GM12872 (cell line): ENCODE measurements around the gene TRIP6.

Experiments
- TF ChIP-seq, protein P1 (sequence below): IDR thresholded peaks from 3 replicates; pipeline ENCODE4 v1.5.1; 2011; ENCODE audit warnings: low read depth, mild to moderate bottlenecking, low read length, moderate library complexity; ENCODE audit not compliant: insufficient read depth

TRIP6 gene

DNA sequence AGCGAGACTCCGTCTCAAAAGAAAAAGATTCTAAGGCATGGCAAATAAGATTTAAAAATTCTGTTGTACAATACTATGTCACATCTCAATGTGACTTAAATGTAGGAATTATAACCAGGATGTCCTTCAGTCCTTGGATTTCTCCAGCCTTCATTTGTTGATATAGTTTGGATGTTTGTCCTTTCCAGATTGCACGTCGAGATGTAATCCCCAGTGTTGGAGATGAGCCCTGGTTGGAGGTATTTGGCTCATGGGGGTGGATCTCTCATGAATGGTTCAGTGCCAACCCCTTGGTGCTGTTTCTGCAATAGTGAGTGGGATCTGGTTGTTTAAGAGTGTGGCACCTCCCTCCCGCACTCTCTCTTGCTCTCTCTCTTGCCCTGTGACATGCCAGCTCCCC lies 41.3 kb downstream of the TRIP6 start:
- TF ChIP-seq, protein P1, sequence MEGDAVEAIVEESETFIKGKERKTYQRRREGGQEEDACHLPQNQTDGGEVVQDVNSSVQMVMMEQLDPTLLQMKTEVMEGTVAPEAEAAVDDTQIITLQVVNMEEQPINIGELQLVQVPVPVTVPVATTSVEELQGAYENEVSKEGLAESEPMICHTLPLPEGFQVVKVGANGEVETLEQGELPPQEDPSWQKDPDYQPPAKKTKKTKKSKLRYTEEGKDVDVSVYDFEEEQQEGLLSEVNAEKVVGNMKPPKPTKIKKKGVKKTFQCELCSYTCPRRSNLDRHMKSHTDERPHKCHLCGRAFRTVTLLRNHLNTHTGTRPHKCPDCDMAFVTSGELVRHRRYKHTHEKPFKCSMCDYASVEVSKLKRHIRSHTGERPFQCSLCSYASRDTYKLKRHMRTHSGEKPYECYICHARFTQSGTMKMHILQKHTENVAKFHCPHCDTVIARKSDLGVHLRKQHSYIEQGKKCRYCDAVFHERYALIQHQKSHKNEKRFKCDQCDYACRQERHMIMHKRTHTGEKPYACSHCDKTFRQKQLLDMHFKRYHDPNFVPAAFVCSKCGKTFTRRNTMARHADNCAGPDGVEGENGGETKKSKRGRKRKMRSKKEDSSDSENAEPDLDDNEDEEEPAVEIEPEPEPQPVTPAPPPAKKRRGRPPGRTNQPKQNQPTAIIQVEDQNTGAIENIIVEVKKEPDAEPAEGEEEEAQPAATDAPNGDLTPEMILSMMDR, result no peak

DNA sequence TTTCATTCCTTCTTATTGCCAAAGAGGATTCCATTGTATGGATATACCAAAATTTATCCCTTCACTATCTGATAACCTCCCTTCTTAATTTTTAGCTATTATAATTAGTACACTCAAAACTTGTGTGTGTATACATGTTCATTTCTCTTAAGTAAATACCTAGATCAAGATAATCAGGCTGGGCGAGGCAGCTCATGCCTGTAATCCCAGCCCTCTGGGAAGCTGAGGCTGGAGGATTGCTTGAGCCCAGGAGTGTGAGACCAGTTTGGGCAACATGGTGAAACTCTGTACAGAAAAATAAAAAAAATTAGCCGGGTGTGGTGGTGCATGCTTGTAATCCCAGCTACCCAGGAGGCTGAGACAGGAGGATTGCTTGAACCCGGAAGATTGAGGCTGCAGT lies 44.3 kb downstream of the TRIP6 start:
- TF ChIP-seq, protein P1, result no peak

DNA sequence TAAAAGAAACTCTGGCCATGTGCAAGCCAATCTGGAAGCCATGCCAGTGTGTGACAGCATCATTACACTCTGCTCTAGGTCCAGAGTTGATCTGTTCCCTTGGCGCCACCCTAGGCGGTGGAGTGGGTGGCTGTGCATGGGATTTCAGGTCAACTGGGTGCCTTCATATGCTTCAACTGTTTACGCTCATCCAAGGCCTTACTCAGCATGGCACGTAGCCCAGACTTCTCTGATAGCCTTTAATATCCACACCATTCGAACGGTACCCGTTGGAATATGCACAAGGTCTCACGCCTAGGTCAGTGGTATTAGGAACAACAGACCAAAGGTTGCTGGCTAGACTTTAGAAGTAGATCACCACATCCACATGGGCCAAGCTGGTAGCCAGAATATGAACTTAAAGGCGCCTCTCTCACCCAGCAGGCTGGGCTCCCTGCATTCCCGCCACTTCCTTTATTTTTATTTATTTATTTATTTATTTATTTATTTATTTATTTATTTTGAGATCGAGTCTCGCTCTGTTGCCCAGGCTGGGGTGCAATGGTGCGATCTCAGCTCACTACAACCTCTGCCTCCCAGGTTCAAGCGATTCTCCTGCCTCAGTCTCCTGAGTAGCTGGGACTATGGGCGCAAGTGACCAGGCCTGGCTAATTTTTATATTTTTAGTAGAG lies 47.2 kb downstream of the TRIP6 start:
- TF ChIP-seq, protein P1, result no peak

DNA sequence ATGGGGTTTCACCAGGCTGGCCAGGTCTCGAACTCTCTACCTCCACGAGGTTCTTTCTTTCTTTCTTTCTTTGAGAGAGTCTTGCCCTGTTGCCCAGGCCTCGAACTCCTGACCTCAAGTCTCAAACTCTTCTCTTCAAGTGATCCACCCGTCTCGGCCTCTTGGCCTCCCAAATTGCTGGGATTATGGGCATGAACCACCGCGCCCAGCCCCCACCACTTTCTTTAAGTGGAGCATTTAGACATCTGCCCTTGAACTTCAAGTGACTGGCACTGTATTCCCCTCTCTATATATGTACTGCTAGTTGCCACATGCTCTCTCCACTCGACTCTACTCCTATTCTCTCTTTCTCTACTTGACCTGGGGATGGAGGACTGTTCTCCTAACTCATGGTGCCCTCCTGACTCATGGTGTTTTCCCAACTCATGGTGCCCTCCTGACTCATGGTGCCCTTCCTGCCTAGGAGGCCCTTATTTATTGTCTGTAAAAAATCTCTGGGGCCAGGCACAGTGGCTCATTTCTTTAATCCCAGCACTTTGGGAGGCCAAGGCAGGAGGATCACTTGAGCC lies 47.8 kb downstream of the TRIP6 start:
- TF ChIP-seq, protein P1, result no peak

GRCh38 chr7:100921039-100921438 lies 53.9 kb downstream of the TRIP6 start:
- TF ChIP-seq, protein P1, result no peak
